HepG2 (cell line): ENCODE measurements around the gene VSIR. TPM values are rescaled to one million over a fixed set of nuclear protein-coding genes. Genes with fewer than 3 reads are reported as not detected.
A peak's percentile ranks its signal among the peaks of the same experiment; 100 is the strongest.

Experiments
- ATAC-seq: fragments of 200-7000 bp; cut with Tn5 transposase; 3 replicates; pipeline ENCODE4 v1.9.1; 2020; ENCODE audit warnings: mild to moderate bottlenecking, moderate library complexity
- BruUV-seq: library from RNA; stranded (reverse); fragments of 400-500 nt; replicated peaks from 2 replicates; lab custom pipeline; 2021; lab: Mats Ljungman, UMichigan
- CTCF ChIA-PET: fragments of 300-600 bp; formaldehyde crosslinking; extraction: SDS; loops from one replicate; lab custom pipeline; 2021; ENCODE audit warnings: low total read pairs, inconsistent platforms, low intra/inter-chr PET ratio; lab: Yijun Ruan, JAX
- POLR2A ChIA-PET: fragments of 350-600 bp; sonication (Branson Sonifier 250); formaldehyde crosslinking; loops from one replicate; lab custom pipeline; 2020; ENCODE audit warnings: antibody characterized with exemption, inconsistent platforms; lab: Yijun Ruan, JAX
- DNase-seq: peaks from one replicate; pipeline ENCODE4 v3.0.0-alpha.2; 2015; ENCODE audit warnings: low spot score
- FAIRE-seq: peaks from 3 replicates; lab custom pipeline; 2011; peaks lifted over from hg19 to GRCh38; lab: Jason Lieb, UNC
- H2AFZ ChIP-seq: one replicate; pipeline ENCODE4 v1.6.1; 2011; ENCODE audit warnings: low read length, inconsistent platforms
- H3K27ac ChIP-seq: fragments of 300-600 bp; 3 replicates; pipeline ENCODE4 v1.8.0; 2011; ENCODE audit warnings: mixed run types, mild to moderate bottlenecking, mixed read lengths, low read length, inconsistent platforms; ENCODE audit not compliant: insufficient read depth; ENCODE audit errors: extremely low read length
- H3K27me3 ChIP-seq, 2 experiments: fragments of 200-600 bp in 1 of 2; 2 replicates in 1 of 2; 3 replicates in 1 of 2; pipeline versions ENCODE4 v1.6.0 to v1.8.0; 2011; ENCODE audit warnings: low read length in 2 of 2, mild to moderate bottlenecking in 2 of 2, moderate library complexity in 2 of 2, inconsistent platforms in 1 of 2; ENCODE audit not compliant: insufficient read depth in 2 of 2, control insufficient read depth in 1 of 2
- H3K36me3 ChIP-seq, 2 experiments: fragments of 200-600 bp in 1 of 2; replicated peaks in 1 of 2; 2 replicates in 1 of 2; 3 replicates in 1 of 2; pipeline versions ENCODE4 v1.5.1 to v1.8.0; 2011; ENCODE audit warnings: low read length in 2 of 2, inconsistent platforms in 1 of 2; ENCODE audit not compliant: insufficient read depth in 2 of 2, control insufficient read depth in 1 of 2
- H3K4me1 ChIP-seq: 2 replicates; pipeline ENCODE4 v1.5.1; 2012; ENCODE audit warnings: low read length, inconsistent platforms; ENCODE audit not compliant: insufficient read depth
- H3K4me2 ChIP-seq: 2 replicates; pipeline ENCODE4 v1.6.0; 2011; ENCODE audit warnings: low read depth, low read length, inconsistent platforms
- H3K4me3 ChIP-seq, 3 experiments: fragments of 200-600 bp in 1 of 3; sonication (generic), shearing (Covaris generic) in 1 of 3; replicated peaks in 1 of 3; 2 replicates each; pipeline ENCODE4 v1.5.1; 2011 to 2016; ENCODE audit warnings: low read length in 3 of 3, inconsistent platforms in 2 of 3, low read depth in 2 of 3, mild to moderate bottlenecking in 2 of 3, control low read depth in 1 of 3, mixed read lengths in 1 of 3; ENCODE audit not compliant: insufficient read depth in 1 of 3
- H3K79me2 ChIP-seq: one replicate; pipeline ENCODE4 v1.6.1; 2011; ENCODE audit warnings: low read length, inconsistent platforms; ENCODE audit not compliant: insufficient read depth
- H3K9ac ChIP-seq: 2 replicates; pipeline ENCODE4 v1.6.0; 2011; ENCODE audit warnings: mild to moderate bottlenecking, low read depth, low read length, inconsistent platforms; ENCODE audit not compliant: insufficient read depth
- H3K9me3 ChIP-seq: 2 replicates; pipeline ENCODE4 v1.5.1; 2012; ENCODE audit warnings: mild to moderate bottlenecking, low read length
- H4K20me1 ChIP-seq: 2 replicates; pipeline ENCODE4 v1.6.0; 2011; ENCODE audit warnings: inconsistent platforms, mild to moderate bottlenecking, low read length, moderate library complexity; ENCODE audit not compliant: insufficient read depth
- CENPT ChIP-seq: sonication (generic); formaldehyde crosslinking; IDR thresholded peaks from 2 replicates; pipeline ENCODE4 v1.8.0; 2022; ENCODE audit warnings: low read depth, mild to moderate bottlenecking, moderate library complexity, missing genetic modification reagents
- SMAD9 ChIP-seq: sonication (generic); formaldehyde crosslinking; IDR thresholded peaks from 2 replicates; pipeline ENCODE4 v1.5.1; 2020; ENCODE audit warnings: mild to moderate bottlenecking, missing genetic modification reagents
- SMARCC2 ChIP-seq: fragments of 450-650 bp; IDR thresholded peaks from 2 replicates; pipeline ENCODE4 v1.6.1; 2017; ENCODE audit warnings: antibody characterized with exemption, mild to moderate bottlenecking
- STAT5B ChIP-seq: sonication (generic); formaldehyde crosslinking; IDR thresholded peaks from 2 replicates; pipeline ENCODE4 v1.4.0; 2020; ENCODE audit warnings: missing genetic modification reagents
- XRCC5 ChIP-seq: fragments of 200-400 bp; formaldehyde crosslinking; optimal IDR thresholded peaks from 2 replicates; pipeline ENCODE3; 2017; ENCODE audit warnings: mild to moderate bottlenecking, low read length
- ZBTB21 ChIP-seq: sonication (generic); formaldehyde crosslinking; IDR thresholded peaks from 2 replicates; pipeline ENCODE4 v1.4.0; 2020; ENCODE audit warnings: missing genetic modification reagents
- ZNF431 ChIP-seq: sonication (generic); formaldehyde crosslinking; IDR thresholded peaks from 2 replicates; pipeline ENCODE4 v1.9.0; 2022; ENCODE audit warnings: missing genetic modification reagents, low read depth, mild to moderate bottlenecking, borderline replicate concordance
- ZNF468 ChIP-seq: sonication (generic); formaldehyde crosslinking; IDR thresholded peaks from 2 replicates; pipeline ENCODE4 v1.8.0; 2022; ENCODE audit warnings: mild to moderate bottlenecking, moderate library complexity, missing genetic modification reagents
- ZNF652 ChIP-seq: IDR thresholded peaks from 2 replicates; pipeline ENCODE4 v1.6.1; 2016; ENCODE audit warnings: low read depth, borderline replicate concordance
- WGBS: methylation state at CpG from one replicate; pipeline ENCODE4 v1.1.6; 2017; ENCODE audit warnings: low lambda C conversion rate; 5-methylcytosine and 5-hydroxymethylcytosine counted together
- in situ Hi-C: cut with HindIII; loops from 2 replicates; pipeline ENCODE4 v1.10.0; 2017; ENCODE audit warnings: low pct_unique_long_range_greater_than_20kb; ENCODE audit not compliant: extremely low pct_ligation_motif_present
- intact Hi-C: fragments of 100-400 bp; cut with micrococcal nuclease; formaldehyde crosslinking; loops from one replicate; pipeline ENCODE4 v1.10.0; 2022; ENCODE audit not compliant: unreplicated experiment
- polyA plus RNA-seq, 8 experiments: library from polyadenylated mRNA; depleted of rRNA in 3 of 8; stranded (reverse) in 7 of 8; unstranded in 1 of 8; fragments of >200 nt; fragmentation: Illumina TruSeq in 4 of 8; extraction: Trizol in 4 of 8; gene quantifications; 2 replicates each; pipeline versions ENCODE4 v1.2.1 to v1.2.3, GENCODE V29; 2011 to 2016; ENCODE audit warnings: low read depth in 4 of 8, missing spikeins in 1 of 8, mixed read lengths in 1 of 8; ENCODE audit not compliant: insufficient read depth in 1 of 8
- total RNA-seq, 5 experiments: library from RNA; depleted of rRNA; stranded (reverse); fragments of >200 nt; fragmentation: Illumina TruSeq; extraction: Trizol; gene quantifications; 2 replicates each; pipeline ENCODE4 v1.2.3, GENCODE V29; 2016; ENCODE audit warnings: low read depth in 1 of 5
- TF ChIP-seq, protein P1 (sequence below): sonication (generic); formaldehyde crosslinking; IDR thresholded peaks from 2 replicates; pipeline ENCODE4 v1.5.0; 2020; ENCODE audit warnings: mild to moderate bottlenecking, missing genetic modification reagents, borderline replicate concordance
- TF ChIP-seq, protein P2 (sequence below): sonication (generic); formaldehyde crosslinking; IDR thresholded peaks from 2 replicates; pipeline ENCODE4 v1.8.1; 2023; ENCODE audit warnings: mild to moderate bottlenecking, missing genetic modification reagents
- TF ChIP-seq, protein P3 (sequence below): sonication (generic); formaldehyde crosslinking; conservative IDR thresholded peaks from 2 replicates; pipeline ENCODE4 v1.8.1; 2023; ENCODE audit warnings: missing genetic modification reagents
- TF ChIP-seq, protein P4 (sequence below), 2 experiments: IDR thresholded peaks; 2 replicates each; pipeline ENCODE4 v1.6.1; 2011 to 2012; ENCODE audit warnings: low read length in 2 of 2, borderline replicate concordance in 1 of 2, low read depth in 1 of 2, mild to moderate bottlenecking in 1 of 2, moderate library complexity in 1 of 2

VSIR gene
- total and polyA plus RNA-seq, 2 of the 13 experiments (the other 11 are each of a cell fraction or from before 2014, with no cell fraction given), result 0.44 to 3.2 TPM

DNA sequence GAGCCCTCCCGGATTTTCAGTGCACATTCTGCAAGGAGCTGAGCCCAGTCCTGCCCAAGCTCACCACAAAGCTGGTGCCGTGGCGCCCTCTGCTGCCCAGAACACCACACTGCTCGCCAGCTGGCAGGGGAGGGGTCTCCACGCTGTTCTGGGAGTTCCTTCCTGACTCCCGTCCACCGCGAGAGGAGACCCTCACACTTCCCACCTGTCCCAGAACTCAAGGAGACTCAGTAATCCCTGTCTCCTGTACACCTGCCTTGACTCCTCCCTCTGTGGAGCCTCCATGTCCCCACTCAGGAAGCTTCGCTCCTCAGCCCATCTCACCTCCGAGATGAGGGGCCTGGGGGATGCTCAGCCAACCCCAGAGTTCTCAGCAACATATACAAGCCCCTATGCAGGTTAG is 65.0 kb downstream of the VSIR start (continued):
- TF ChIP-seq, protein P1, sequence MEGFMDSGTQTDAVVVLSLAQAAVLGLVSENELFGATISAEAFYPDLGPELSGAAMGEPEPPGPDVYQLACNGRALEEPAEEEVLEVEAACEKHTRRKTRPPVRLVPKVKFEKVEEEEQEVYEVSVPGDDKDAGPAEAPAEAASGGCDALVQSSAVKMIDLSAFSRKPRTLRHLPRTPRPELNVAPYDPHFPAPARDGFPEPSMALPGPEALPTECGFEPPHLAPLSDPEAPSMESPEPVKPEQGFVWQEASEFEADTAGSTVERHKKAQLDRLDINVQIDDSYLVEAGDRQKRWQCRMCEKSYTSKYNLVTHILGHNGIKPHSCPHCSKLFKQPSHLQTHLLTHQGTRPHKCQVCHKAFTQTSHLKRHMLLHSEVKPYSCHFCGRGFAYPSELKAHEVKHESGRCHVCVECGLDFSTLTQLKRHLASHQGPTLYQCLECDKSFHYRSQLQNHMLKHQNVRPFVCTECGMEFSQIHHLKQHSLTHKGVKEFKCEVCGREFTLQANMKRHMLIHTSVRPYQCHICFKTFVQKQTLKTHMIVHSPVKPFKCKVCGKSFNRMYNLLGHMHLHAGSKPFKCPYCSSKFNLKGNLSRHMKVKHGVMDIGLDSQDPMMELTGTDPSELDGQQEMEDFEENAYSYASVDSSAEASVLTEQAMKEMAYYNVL (CRISPR knock-in tag), result no peak
- TF ChIP-seq STAT5B (no peak), ZNF431 (0 out of 2 replicates have a peak, but pooled peaks have one; percentile 58)

DNA sequence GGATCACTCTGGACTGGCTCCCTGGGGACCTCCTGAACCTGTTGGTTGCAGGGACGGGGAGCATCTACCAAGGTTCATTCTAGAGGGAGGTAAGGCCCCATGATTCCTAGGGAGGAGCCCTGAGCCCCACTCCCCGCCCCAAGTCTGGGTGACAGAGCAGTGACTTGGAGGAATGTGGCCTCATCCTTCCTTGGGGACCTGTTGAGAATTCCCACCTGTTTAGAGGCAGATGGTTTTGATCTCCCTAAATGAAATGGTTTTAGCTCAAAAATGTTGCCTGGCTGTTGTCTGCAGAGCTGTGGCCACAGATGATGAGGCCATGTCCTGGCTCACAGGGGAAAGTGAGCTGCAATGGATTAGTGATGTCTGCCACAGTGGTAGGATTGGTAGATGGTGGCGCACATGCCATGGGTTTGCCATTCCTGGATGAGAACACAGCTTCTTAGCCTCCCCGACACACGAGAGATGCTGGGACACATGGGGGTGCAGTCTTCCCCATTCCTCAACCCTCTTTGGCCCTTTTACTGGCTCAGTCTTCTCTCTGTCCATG is 66.0 kb downstream of the VSIR start:
- BruUV-seq, result no TSS peak
- FAIRE-seq, result no peak
- Histone ChIP-seq H3K79me2 (no peaks in the 10 kb centered on the region), H3K36me3 (no peaks in the 10 kb centered on the region), H3K27me3 (peaks cover 3 to 31% of the 10 kb centered on the region in 2 experiments; a peak in 4 of 5 replicates), H3K4me3 (no peak overlapping the region), H3K4me1 (no peaks in the 10 kb centered on the region), H2AFZ (no peak overlapping the region), H3K4me2 (no peak overlapping the region), H3K27ac (no peak overlapping the region), H3K9me3 (no peaks in the 10 kb centered on the region), H3K9ac (no peak overlapping the region), H4K20me1 (no peaks in the 10 kb centered on the region)
- DNase-seq, result no peak
- CTCF ChIA-PET, result no interaction called here
- in situ Hi-C loops, result no loop called here
- no peak for ATAC-seq
- WGBS, result 0% methylated on average over 2 of the region's 5 CpGs
- intact Hi-C loops, result loop anchor here (5.0 kb wide), 1 partner anchor 325 kb away; no protein-coding TSS in a partner anchor
- POLR2A ChIA-PET, result no interaction called here
- TF ChIP-seq ZBTB21, result no peak
- TF ChIP-seq, protein P2, sequence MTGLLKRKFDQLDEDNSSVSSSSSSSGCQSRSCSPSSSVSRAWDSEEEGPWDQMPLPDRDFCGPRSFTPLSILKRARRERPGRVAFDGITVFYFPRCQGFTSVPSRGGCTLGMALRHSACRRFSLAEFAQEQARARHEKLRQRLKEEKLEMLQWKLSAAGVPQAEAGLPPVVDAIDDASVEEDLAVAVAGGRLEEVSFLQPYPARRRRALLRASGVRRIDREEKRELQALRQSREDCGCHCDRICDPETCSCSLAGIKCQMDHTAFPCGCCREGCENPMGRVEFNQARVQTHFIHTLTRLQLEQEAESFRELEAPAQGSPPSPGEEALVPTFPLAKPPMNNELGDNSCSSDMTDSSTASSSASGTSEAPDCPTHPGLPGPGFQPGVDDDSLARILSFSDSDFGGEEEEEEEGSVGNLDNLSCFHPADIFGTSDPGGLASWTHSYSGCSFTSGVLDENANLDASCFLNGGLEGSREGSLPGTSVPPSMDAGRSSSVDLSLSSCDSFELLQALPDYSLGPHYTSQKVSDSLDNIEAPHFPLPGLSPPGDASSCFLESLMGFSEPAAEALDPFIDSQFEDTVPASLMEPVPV, result no peak
- no peak for TF ChIP-seq SMAD9 (CRISPR knock-in tag)
- TF ChIP-seq, protein P3, sequence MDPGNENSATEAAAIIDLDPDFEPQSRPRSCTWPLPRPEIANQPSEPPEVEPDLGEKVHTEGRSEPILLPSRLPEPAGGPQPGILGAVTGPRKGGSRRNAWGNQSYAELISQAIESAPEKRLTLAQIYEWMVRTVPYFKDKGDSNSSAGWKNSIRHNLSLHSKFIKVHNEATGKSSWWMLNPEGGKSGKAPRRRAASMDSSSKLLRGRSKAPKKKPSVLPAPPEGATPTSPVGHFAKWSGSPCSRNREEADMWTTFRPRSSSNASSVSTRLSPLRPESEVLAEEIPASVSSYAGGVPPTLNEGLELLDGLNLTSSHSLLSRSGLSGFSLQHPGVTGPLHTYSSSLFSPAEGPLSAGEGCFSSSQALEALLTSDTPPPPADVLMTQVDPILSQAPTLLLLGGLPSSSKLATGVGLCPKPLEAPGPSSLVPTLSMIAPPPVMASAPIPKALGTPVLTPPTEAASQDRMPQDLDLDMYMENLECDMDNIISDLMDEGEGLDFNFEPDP (CRISPR knock-in tag), result no peak
- TF ChIP-seq ZNF468 (CRISPR knock-in tag), result no peak
- TF ChIP-seq CENPT (CRISPR knock-in tag), result no peak
- no peak for TF ChIP-seq ZNF652
- TF ChIP-seq, protein P4, sequence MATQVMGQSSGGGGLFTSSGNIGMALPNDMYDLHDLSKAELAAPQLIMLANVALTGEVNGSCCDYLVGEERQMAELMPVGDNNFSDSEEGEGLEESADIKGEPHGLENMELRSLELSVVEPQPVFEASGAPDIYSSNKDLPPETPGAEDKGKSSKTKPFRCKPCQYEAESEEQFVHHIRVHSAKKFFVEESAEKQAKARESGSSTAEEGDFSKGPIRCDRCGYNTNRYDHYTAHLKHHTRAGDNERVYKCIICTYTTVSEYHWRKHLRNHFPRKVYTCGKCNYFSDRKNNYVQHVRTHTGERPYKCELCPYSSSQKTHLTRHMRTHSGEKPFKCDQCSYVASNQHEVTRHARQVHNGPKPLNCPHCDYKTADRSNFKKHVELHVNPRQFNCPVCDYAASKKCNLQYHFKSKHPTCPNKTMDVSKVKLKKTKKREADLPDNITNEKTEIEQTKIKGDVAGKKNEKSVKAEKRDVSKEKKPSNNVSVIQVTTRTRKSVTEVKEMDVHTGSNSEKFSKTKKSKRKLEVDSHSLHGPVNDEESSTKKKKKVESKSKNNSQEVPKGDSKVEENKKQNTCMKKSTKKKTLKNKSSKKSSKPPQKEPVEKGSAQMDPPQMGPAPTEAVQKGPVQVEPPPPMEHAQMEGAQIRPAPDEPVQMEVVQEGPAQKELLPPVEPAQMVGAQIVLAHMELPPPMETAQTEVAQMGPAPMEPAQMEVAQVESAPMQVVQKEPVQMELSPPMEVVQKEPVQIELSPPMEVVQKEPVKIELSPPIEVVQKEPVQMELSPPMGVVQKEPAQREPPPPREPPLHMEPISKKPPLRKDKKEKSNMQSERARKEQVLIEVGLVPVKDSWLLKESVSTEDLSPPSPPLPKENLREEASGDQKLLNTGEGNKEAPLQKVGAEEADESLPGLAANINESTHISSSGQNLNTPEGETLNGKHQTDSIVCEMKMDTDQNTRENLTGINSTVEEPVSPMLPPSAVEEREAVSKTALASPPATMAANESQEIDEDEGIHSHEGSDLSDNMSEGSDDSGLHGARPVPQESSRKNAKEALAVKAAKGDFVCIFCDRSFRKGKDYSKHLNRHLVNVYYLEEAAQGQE (IDR thresholded peaks at IDR 0.05; ENCODE audit: borderline replicate concordance in 1 of 2, low read depth in 1 of 2, low read length in 2 of 2), result no peak
- no peak for TF ChIP-seq XRCC5
- TF ChIP-seq SMARCC2, result no peak
